Erythroblast (primary cell): ENCODE measurements around the gene AOAH.

Experiments used
- DNase-seq, 2 experiments: peaks; one replicate each; lab custom pipeline; 2025; lab: John Stamatoyannopoulos, UW
- GATA1 ChIP-seq: IDR thresholded peaks from 2 replicates; pipeline ENCODE4 v1.6.1; 2011; ENCODE audit warnings: low read depth, mild to moderate bottlenecking, control low read depth, low read length, moderate library complexity
- POLR2A ChIP-seq: IDR thresholded peaks from 2 replicates; pipeline ENCODE4 v1.6.1; 2011; ENCODE audit warnings: mild to moderate bottlenecking, low read length

Gene AOAH

DNA sequence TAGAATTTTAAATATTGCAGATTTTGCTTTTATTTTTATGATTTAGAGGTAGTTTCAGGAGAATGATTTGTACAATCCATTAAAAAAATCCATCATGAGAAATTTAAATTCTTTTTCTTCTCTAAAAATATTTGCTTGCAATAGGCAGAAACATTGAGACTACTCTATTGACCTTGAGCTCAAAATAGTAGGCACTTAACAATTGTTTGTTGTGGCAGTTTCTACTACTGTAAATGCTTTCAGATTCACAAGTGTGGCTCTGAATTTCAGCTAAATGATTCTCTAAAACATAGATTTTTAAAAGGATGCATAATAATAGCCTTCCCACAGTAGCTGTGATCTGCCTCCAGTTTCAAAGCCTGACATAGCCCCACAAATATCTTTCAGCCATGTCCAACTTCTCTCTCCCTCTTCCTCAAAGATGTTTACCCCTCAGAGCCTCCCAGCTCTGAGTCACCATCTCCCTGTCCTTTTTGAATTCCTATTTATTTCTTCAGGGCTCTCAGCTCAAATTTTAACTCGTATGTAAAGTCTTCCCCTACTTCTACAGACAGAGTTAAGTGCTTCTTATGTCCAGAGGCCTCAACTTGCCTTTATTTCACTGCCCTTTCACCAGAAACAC, 160.5 kb downstream of the AOAH start:
- DNase-seq, result no peak
- TF ChIP-seq POLR2A, result no peak
- no peak for TF ChIP-seq GATA1

GRCh38 chr7:36562121-36562520, 162.2 kb downstream of the AOAH start:
- TF ChIP-seq POLR2A (no peak), GATA1 (no peak)
- no peak for DNase-seq

DNA sequence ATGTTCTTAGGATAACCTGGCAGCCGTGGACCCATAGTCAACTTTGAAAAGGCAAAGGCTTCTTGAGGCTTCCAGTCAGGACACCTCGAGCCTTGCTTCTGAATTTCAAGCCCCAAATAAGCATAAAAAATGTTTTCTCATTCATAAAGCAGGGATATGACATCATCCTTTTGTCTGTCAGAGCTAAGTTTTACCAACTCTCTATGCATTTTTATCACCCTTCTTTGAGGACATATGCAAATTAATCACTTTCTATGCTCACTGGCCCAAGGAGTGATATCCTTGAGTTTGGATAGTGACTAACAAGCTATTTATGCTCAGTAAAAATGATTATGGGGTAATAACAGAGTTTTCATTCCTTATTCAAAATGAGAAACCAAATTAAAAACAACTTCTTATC, 175.3 kb downstream of the AOAH start:
- TF ChIP-seq POLR2A (no peak), GATA1 (no peak)
- no peak for DNase-seq

- TF ChIP-seq POLR2A (no peak), GATA1 (no peak)
Measured at GRCh38 chr7:36547416-36547815, 176.9 kb downstream of the AOAH start.

DNA sequence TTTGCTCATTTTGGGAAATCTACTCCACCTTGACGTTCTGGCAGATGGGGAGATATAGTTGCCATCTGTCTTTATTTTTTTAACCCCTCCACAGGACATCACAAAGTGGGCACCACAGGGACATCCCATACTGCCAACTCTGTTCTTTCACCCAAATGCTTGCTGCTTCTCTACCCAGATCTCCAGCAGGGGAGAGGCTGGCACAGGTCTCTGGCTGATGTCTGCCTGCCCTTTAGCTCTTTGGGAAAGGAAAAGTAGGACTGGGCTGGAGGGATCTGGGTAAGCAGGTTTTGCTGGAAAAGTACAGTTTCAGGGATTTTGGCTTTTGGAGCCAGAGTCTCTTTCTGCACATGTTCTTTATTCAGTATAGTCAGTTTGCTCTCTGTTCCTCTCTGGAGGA, 178.0 kb downstream of the AOAH start:
- no peak for DNase-seq
- TF ChIP-seq GATA1 (no peak), POLR2A (no peak)

More at GRCh38 chr7:36547416-36547815, 176.9 kb downstream of the AOAH start:
- DNase-seq, result no peak

- TF ChIP-seq GATA1, result no peak
- TF ChIP-seq POLR2A, result no peak
- no peak for DNase-seq
Measured at GRCh38 chr7:36545291-36545690, 179.0 kb downstream of the AOAH start.

- TF ChIP-seq POLR2A (no peak), GATA1 (no peak)
- DNase-seq, result no peak
Measured at GRCh38 chr7:36538126-36538525, 186.2 kb downstream of the AOAH start.

- no peak for DNase-seq
Measured at GRCh38 chr7:36535866-36536664, 188.2 kb downstream of the AOAH start.

GRCh38 chr7:36533717-36534116, 190.6 kb downstream of the AOAH start:
- no peak for DNase-seq

More at GRCh38 chr7:36535866-36536664, 188.2 kb downstream of the AOAH start:
- TF ChIP-seq POLR2A (no peak), GATA1 (no peak)

GRCh38 chr7:36532981-36533499, 191.3 kb downstream of the AOAH start:
- DNase-seq, result no peak
- TF ChIP-seq GATA1, result no peak
- TF ChIP-seq POLR2A, result no peak

More at GRCh38 chr7:36533717-36534116, 190.6 kb downstream of the AOAH start:
- TF ChIP-seq POLR2A, result no peak
- TF ChIP-seq GATA1, result no peak

- TF ChIP-seq GATA1 (no peak), POLR2A (no peak)
- no peak for DNase-seq
Measured at GRCh38 chr7:36531951-36532350, 192.3 kb downstream of the AOAH start.

- DNase-seq, result no peak
- no peak for TF ChIP-seq GATA1
- TF ChIP-seq POLR2A, result no peak
Measured at GRCh38 chr7:36530456-36530855, 193.8 kb downstream of the AOAH start.

GRCh38 chr7:36527549-36527913, 196.8 kb downstream of the AOAH start:
- TF ChIP-seq POLR2A (no peak), GATA1 (no peak)
- DNase-seq, result no peak

DNA sequence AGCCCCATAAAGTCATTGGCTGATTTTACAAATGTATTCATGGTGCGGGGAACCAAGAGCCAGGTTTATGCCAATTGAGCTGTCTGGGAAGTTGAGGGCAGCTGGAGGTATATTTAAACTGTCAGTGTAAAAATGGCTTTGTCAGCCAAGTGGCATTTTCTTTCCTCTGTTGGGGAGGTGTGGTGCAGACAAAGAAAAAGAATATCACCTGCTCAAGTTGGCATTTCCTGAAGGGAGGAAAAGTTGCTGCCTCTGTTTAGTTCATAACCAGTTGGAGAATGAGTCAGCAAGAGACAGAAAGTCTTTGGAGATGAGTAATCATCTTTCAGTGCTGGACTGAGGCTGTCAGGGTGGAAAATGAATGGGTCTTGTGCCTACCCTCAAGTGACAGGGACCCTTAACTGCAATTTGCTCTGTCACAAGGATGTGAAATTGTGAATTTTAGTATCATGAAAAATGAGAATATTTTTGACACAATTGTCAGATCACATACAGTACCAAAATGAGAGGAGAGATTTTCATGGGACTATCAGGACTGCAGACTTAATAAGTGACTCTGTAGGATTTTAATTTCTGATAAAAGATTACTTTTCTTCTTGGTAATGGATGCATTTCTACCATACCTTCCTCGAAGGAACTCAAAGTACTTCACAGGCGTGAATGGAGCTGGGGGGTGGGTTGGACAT, 197.3 kb downstream of the AOAH start:
- no peak for TF ChIP-seq POLR2A
- no peak for TF ChIP-seq GATA1
- DNase-seq, result peak in 1 of 2 experiments; percentile 43
